Endothelial cell of umbilical vein (primary cell): Measurements from ENCODE around the gene USF2.

Experiments
- CTCF ChIP-seq, 2 donors: IDR thresholded peaks; 1 replicate in 1 of 2; 2 replicates in 1 of 2; pipeline ENCODE4 v1.5.1; 2011; ENCODE audit warnings: low read length in 2 of 2, mild to moderate bottlenecking in 2 of 2, moderate library complexity in 2 of 2, control low read depth in 1 of 2, inconsistent platforms in 1 of 2, low read depth in 1 of 2; ENCODE audit not compliant: insufficient read depth in 1 of 2; ENCODE audit errors: extremely low read depth in 1 of 2
- EZH2 ChIP-seq: IDR thresholded peaks from 2 replicates; pipeline ENCODE4 v1.6.1; 2012; ENCODE audit warnings: borderline replicate concordance, low read depth, mild to moderate bottlenecking, moderate library complexity, low read length, inconsistent platforms; ENCODE audit not compliant: severe bottlenecking
- GATA2 ChIP-seq: IDR thresholded peaks from 2 replicates; pipeline ENCODE4 v1.7.0; 2011; ENCODE audit warnings: low read depth, mild to moderate bottlenecking, moderate library complexity, mixed read lengths, low read length; ENCODE audit not compliant: insufficient read length, insufficient read depth
- MAX ChIP-seq: IDR thresholded peaks from 2 replicates; pipeline ENCODE4 v1.6.1; 2011; ENCODE audit not compliant: insufficient read depth, insufficient read length
- POLR2A ChIP-seq: IDR thresholded peaks from 2 replicates; pipeline ENCODE4 v1.6.1; 2012; ENCODE audit warnings: low read depth, mild to moderate bottlenecking, control low read depth, low read length
- POLR2AphosphoS5 ChIP-seq: IDR thresholded peaks from 2 replicates; pipeline ENCODE4 v1.6.1; 2012; ENCODE audit warnings: low read depth, mild to moderate bottlenecking, control low read depth, low read length, moderate library complexity; ENCODE audit not compliant: insufficient read depth

GRCh38 chr19:35224681-35225571 is 43.8 kb upstream of the USF2 start:
- TF ChIP-seq MAX (no peak), POLR2A (no peak), CTCF (IDR thresholded peaks at IDR 0.05; ENCODE audit: extremely low read depth in 1 of 2, insufficient read depth in 1 of 2, low read depth in 1 of 2, low read length in 2 of 2) (no peak), POLR2AphosphoS5 (no peak), EZH2 (no peak), GATA2 (no peak)
